HG02798 (cell line): ENCODE data around the gene TTC7B.

Experiments used
- ATAC-seq: cut with Tn5 transposase; IDR thresholded peaks from one replicate; pipeline ENCODE4 v1.9.1; 2021; ENCODE audit warnings: mild to moderate bottlenecking; ENCODE audit not compliant: unreplicated experiment, poor library complexity

The TTC7B gene

GRCh38 chr14:90807060-90807459, 9.2 kb downstream of the TTC7B start:
- ATAC-seq, result no peak

- no peak for ATAC-seq
Measured at GRCh38 chr14:90805662-90806540, 10.3 kb downstream of the TTC7B start.

GRCh38 chr14:90805084-90805391, 11.2 kb downstream of the TTC7B start:
- no peak for ATAC-seq

- no peak for ATAC-seq
Measured at GRCh38 chr14:90804292-90805083, 11.7 kb downstream of the TTC7B start.

GRCh38 chr14:90803249-90803648, 13.0 kb downstream of the TTC7B start:
- no peak for ATAC-seq

GRCh38 chr14:90799420-90799819, 16.8 kb downstream of the TTC7B start:
- no peak for ATAC-seq

GRCh38 chr14:90797919-90798318, 18.3 kb downstream of the TTC7B start:
- ATAC-seq, result no peak

- no peak for ATAC-seq
Measured at GRCh38 chr14:90797451-90797850, 18.8 kb downstream of the TTC7B start.

- ATAC-seq, result no peak
Measured at GRCh38 chr14:90796329-90796728, 19.9 kb downstream of the TTC7B start.

- ATAC-seq, result no peak
Measured at GRCh38 chr14:90795744-90796143, 20.5 kb downstream of the TTC7B start.

- no peak for ATAC-seq
Measured at GRCh38 chr14:90791486-90791885, 24.7 kb downstream of the TTC7B start.

- no peak for ATAC-seq
Measured at GRCh38 chr14:90788031-90788430, 28.2 kb downstream of the TTC7B start.

- no peak for ATAC-seq
Measured at GRCh38 chr14:90785876-90786450, 30.3 kb downstream of the TTC7B start.

- no peak for ATAC-seq
Measured at GRCh38 chr14:90785471-90785870, 30.8 kb downstream of the TTC7B start.

GRCh38 chr14:90784621-90785270, 31.5 kb downstream of the TTC7B start:
- ATAC-seq, result no peak

GRCh38 chr14:90783344-90783743, 32.9 kb downstream of the TTC7B start:
- no peak for ATAC-seq

- ATAC-seq, result no peak
Measured at GRCh38 chr14:90782892-90783291, 33.3 kb downstream of the TTC7B start.

- no peak for ATAC-seq
Measured at GRCh38 chr14:90781876-90782275, 34.4 kb downstream of the TTC7B start.

GRCh38 chr14:90781344-90781761, 34.9 kb downstream of the TTC7B start:
- no peak for ATAC-seq

- no peak for ATAC-seq
Measured at GRCh38 chr14:90780519-90780918, 35.7 kb downstream of the TTC7B start.
